A549 (cell line): ENCODE measurements around the gene PFDN6. TPM values are rescaled to one million over a fixed set of nuclear protein-coding genes. Genes with fewer than 3 reads are reported as not detected.

Source experiments
- ATAC-seq, 2 experiments: fragments of 200-7000 bp in 1 of 2; fragments of >200 bp in 1 of 2; cut with Nextera tagmentation in 1 of 2; cut with Tn5 transposase in 1 of 2; 3 replicates each; pipeline versions ENCODE4 v1.8.0 to v1.9.1; 2018 to 2020; ENCODE audit warnings: mild to moderate bottlenecking in 1 of 2, moderate library complexity in 1 of 2
- CTCF ChIA-PET: fragments of 300-600 bp; sonication (Branson Sonifier 250); formaldehyde crosslinking; extraction: SDS; loops from one replicate; lab custom pipeline; 2021; ENCODE audit warnings: antibody characterized with exemption, inconsistent platforms; lab: Yijun Ruan, JAX
- POLR2A ChIA-PET: fragments of 350-600 bp; formaldehyde crosslinking; extraction: SDS; loops from one replicate; lab custom pipeline; 2021; ENCODE audit warnings: antibody characterized with exemption, inconsistent platforms; lab: Yijun Ruan, JAX
- DNase-seq, 2 experiments: peaks; one replicate each; pipeline versions ENCODE4 v3.0.0 to v3.0.0-alpha.2; 2011 to 2016; ENCODE audit warnings: low read depth in 1 of 2, low spot score in 1 of 2
- FAIRE-seq: peaks from 2 replicates; lab custom pipeline; 2011; peaks lifted over from hg19 to GRCh38; lab: Jason Lieb, UNC
- H3K27ac ChIP-seq, 2 experiments: fragments of >200 bp; sonication (Bioruptor Twin); formaldehyde crosslinking; 3 replicates each; pipeline ENCODE4 v1.5.1; 2016 to 2017
- H3K4me1 ChIP-seq: fragments of >200 bp; sonication (Bioruptor Twin); formaldehyde crosslinking; 3 replicates; pipeline ENCODE4 v1.6.1; 2016
- H3K4me2 ChIP-seq: fragments of >200 bp; sonication (Bioruptor Twin); formaldehyde crosslinking; 3 replicates; pipeline ENCODE4 v1.6.1; 2016
- H3K4me3 ChIP-seq: fragments of >200 bp; sonication (Bioruptor Twin); formaldehyde crosslinking; 3 replicates; pipeline ENCODE4 v1.5.1; 2016
- H3K9me3 ChIP-seq: fragments of >200 bp; sonication (Bioruptor Twin); formaldehyde crosslinking; 3 replicates; pipeline ENCODE4 v1.6.1; 2016
- ATOH8 ChIP-seq: fragments of 250-450 bp; sonication (Bioruptor Pico); IDR thresholded peaks from 2 replicates; pipeline ENCODE4 v1.5.0; 2020; ENCODE audit warnings: low read depth, mild to moderate bottlenecking, moderate library complexity
- BCL3 ChIP-seq: fragments of >200 bp; sonication (Bioruptor Twin); formaldehyde crosslinking; IDR thresholded peaks from 3 replicates; pipeline ENCODE4 v1.6.1; 2016
- E2F6 ChIP-seq: IDR thresholded peaks from 2 replicates; pipeline ENCODE4 v1.6.1; 2012; ENCODE audit warnings: low read depth, borderline replicate concordance
- ELK1 ChIP-seq: fragments of 150-350 bp; IDR thresholded peaks from 2 replicates; pipeline ENCODE4 v1.6.1; 2014; ENCODE audit warnings: low read depth, mild to moderate bottlenecking, low read length
- ESRRA ChIP-seq: fragments of 150-350 bp; IDR thresholded peaks from 2 replicates; pipeline ENCODE4 v1.6.1; 2014; ENCODE audit warnings: mild to moderate bottlenecking, low read length, borderline replicate concordance
- FOSB ChIP-seq: fragments of 250-450 bp; sonication (Bioruptor Pico); IDR thresholded peaks from 2 replicates; pipeline ENCODE4 v1.5.0; 2020; ENCODE audit warnings: mild to moderate bottlenecking, moderate library complexity
- GATA3 ChIP-seq: IDR thresholded peaks from 2 replicates; pipeline ENCODE4 v1.6.1; 2012; ENCODE audit warnings: borderline replicate concordance
- HDAC2 ChIP-seq: fragments of 200-600 bp; sonication (generic); IDR thresholded peaks from 2 replicates; pipeline ENCODE4 v1.6.1; 2016
- HMGXB4 ChIP-seq: fragments of 250-450 bp; sonication (Bioruptor Pico); IDR thresholded peaks from 2 replicates; pipeline ENCODE4 v1.5.0; 2021; ENCODE audit warnings: mild to moderate bottlenecking, moderate library complexity, borderline replicate concordance
- HOXB13 ChIP-seq: fragments of 250-450 bp; sonication (Bioruptor Pico); IDR thresholded peaks from 2 replicates; pipeline ENCODE4 v1.5.0; 2020; ENCODE audit warnings: low read depth, mild to moderate bottlenecking, moderate library complexity
- JUN ChIP-seq, 2 experiments: fragments of >200 bp; sonication (Bioruptor Twin); formaldehyde crosslinking; IDR thresholded peaks; 2 replicates in 1 of 2; 3 replicates in 1 of 2; pipeline ENCODE4 v1.6.1; 2016 to 2017
- JUNB ChIP-seq: fragments of >200 bp; sonication (Bioruptor Twin); formaldehyde crosslinking; IDR thresholded peaks from 2 replicates; pipeline ENCODE4 v1.6.1; 2016
- MAFK ChIP-seq: fragments of 450-650 bp; IDR thresholded peaks from 2 replicates; pipeline ENCODE4 v1.6.1; 2014; ENCODE audit not compliant: partially characterized antibody
- NPAS2 ChIP-seq: fragments of 250-450 bp; sonication (Bioruptor Pico); IDR thresholded peaks from 2 replicates; pipeline ENCODE4 v1.8.0; 2022; ENCODE audit warnings: mild to moderate bottlenecking, moderate library complexity, borderline replicate concordance
- PHF8 ChIP-seq: fragments of 200-600 bp; sonication (generic); IDR thresholded peaks from 2 replicates; pipeline ENCODE4 v1.6.1; 2016; ENCODE audit warnings: low read depth, mild to moderate bottlenecking, antibody characterized with exemption, moderate library complexity, borderline replicate concordance
- POLR2A ChIP-seq: IDR thresholded peaks from 2 replicates; pipeline ENCODE4 v1.6.1; 2012; ENCODE audit warnings: mild to moderate bottlenecking, low read length
- POLR2AphosphoS2 ChIP-seq: conservative IDR thresholded peaks from 2 replicates; pipeline ENCODE4 v1.6.1; 2012; ENCODE audit warnings: low read length, improper control_type of control experiment, inconsistent platforms
- RCOR1 ChIP-seq: fragments of 150-350 bp; IDR thresholded peaks from 2 replicates; pipeline ENCODE4 v1.6.1; 2014; ENCODE audit warnings: antibody characterized with exemption, low read length, low read depth
- RFX5 ChIP-seq: fragments of 450-650 bp; IDR thresholded peaks from 2 replicates; pipeline ENCODE4 v1.7.1; 2014; ENCODE audit warnings: antibody characterized with exemption, mild to moderate bottlenecking, moderate library complexity
- SMC3 ChIP-seq: fragments of >200 bp; sonication (Bioruptor Twin); formaldehyde crosslinking; IDR thresholded peaks from 3 replicates; pipeline ENCODE4 v1.6.1; 2018; ENCODE audit warnings: inconsistent platforms
- SREBF2 ChIP-seq: fragments of 450-650 bp; IDR thresholded peaks from 2 replicates; pipeline ENCODE4 v1.6.1; 2014; ENCODE audit warnings: mild to moderate bottlenecking, moderate library complexity
- TFCP2L1 ChIP-seq: fragments of 250-450 bp; sonication (Bioruptor Pico); IDR thresholded peaks from 2 replicates; pipeline ENCODE4 v1.5.0; 2021; ENCODE audit warnings: mild to moderate bottlenecking
- WGBS: methylation state at CpG from one replicate; pipeline ENCODE4 v1.1.6; 2017; ENCODE audit errors: missing lambda C conversion rate; 5-methylcytosine and 5-hydroxymethylcytosine counted together
- polyA plus RNA-seq, 4 experiments: library from polyadenylated mRNA; depleted of rRNA in 3 of 4; stranded (reverse); fragments of >200 nt; fragmentation: RNase III in 1 of 4; extraction: RNeasy Plus Mini Kit Qiagen cat#74134 plus additional on column Dnase treatment in 1 of 4; gene quantifications; 2 replicates in 3 of 4; 3 replicates in 1 of 4; pipeline ENCODE4 v1.2.3, GENCODE V29; 2011 to 2017

Gene PFDN6
- polyA plus RNA-seq, 2 of the 4 experiments (the other 2 are of a cell fraction), result 84.6 to 120 TPM

GRCh38 chr6:33248932-33249731 is 40.3 kb upstream of the PFDN6 start:
- CTCF ChIA-PET, result interaction anchor here (0.6 to 3.7 kb wide), 43 partner anchors 8 to 363 kb away, joined by 3 to 39 read pairs (median 7); partner anchors contain the start of genes B3GALT4, HLA-DOA, HSD17B8 and RING1
- FAIRE-seq, result peak; percentile 32
- 2% methylated on average over 30 of the region's 58 CpGs for WGBS
- Histone ChIP-seq H3K9me3 (no peaks in the 10 kb centered on the region), H3K4me1 (peaks cover 11% of the 10 kb centered on the region), H3K4me3 (peak overlapping the region; percentile 68), H3K27ac (peak overlapping the region; percentile 91 to 92), H3K4me2 (peak overlapping the region; percentile 99)
- peak; percentile 20; the same call in 1 of the 2 replicates for TF ChIP-seq ESRRA
- TF ChIP-seq POLR2A, result peak; percentile 79
- TF ChIP-seq SMC3, result no peak
- TF ChIP-seq FOSB (CRISPR knock-in tag), result no peak
- TF ChIP-seq JUN (IDR thresholded peaks at IDR 0.05), result peak; percentile 53 to 68; a peak in 4 of 5 replicates
- TF ChIP-seq BCL3, result 0 out of 3 replicates have a peak, but pooled peaks have one; percentile 39
- TF ChIP-seq PHF8, result no peak; the same call in 1 of the 2 replicates
- peak; percentile 76 for TF ChIP-seq MAFK
- TF ChIP-seq GATA3, result no peak
- POLR2A ChIA-PET, result interaction anchor here (1.5 to 2.7 kb wide), 5 partner anchors 19 to 277 kb away, joined by 3 to 17 read pairs (median 13); partner anchors contain the start of genes B3GALT4, RING1, RPS18 and VPS52
- peak; percentile 70 to 97 for DNase-seq
- peak; percentile 95 to 96 for ATAC-seq

- ATAC-seq, result peak in 1 of 2 experiments; percentile 1; a peak in 3 of 6 replicates
- ChIA-PET CTCF (interaction anchor here (0.5 to 3.7 kb wide), 12 partner anchors 12 to 265 kb away, joined by 3 to 33 read pairs (median 5); partner anchors contain the start of genes B3GALT4 and HLA-DOA), POLR2A (interaction anchor here (0.9 to 2.7 kb wide), 7 partner anchors 19 to 278 kb away, joined by 3 to 17 read pairs (median 4); partner anchors contain the start of genes B3GALT4, RING1, RPS18 and VPS52)
- H3K27ac ChIP-seq, result peak overlapping the region; percentile 91 to 92
- 8% methylated on average over 6 of the region's 15 CpGs for WGBS
- H3K4me3 ChIP-seq, result peak overlapping the region; percentile 68
- peak overlapping the region; percentile 99 for H3K4me2 ChIP-seq
- DNase-seq, result no peak
- FAIRE-seq, result no peak
- peaks cover 11% of the 10 kb centered on the region for H3K4me1 ChIP-seq
- TF ChIP-seq ATOH8 (CRISPR knock-in tag) (no peak), HDAC2 (no peak), BCL3 (no peak), PHF8 (no peak), HOXB13 (CRISPR knock-in tag) (no peak), HMGXB4 (CRISPR knock-in tag) (no peak), SREBF2 (no peak), ELK1 (no peak), JUNB (no peak), RFX5 (no peak), NPAS2 (CRISPR knock-in tag) (no peak), E2F6 (no peak), RCOR1 (no peak), POLR2AphosphoS2 (no peak), TFCP2L1 (CRISPR knock-in tag) (no peak)
- H3K9me3 ChIP-seq, result no peaks in the 10 kb centered on the region
These were observed 39.4 kb upstream of the PFDN6 start for GRCh38 chr6:33249732-33250630.
